GM12872 (cell line): Measurements from ENCODE around the gene P2RY13.

Source experiments
- TF ChIP-seq, protein P1 (sequence below): IDR thresholded peaks from 3 replicates; pipeline ENCODE4 v1.5.1; 2011; ENCODE audit warnings: low read depth, mild to moderate bottlenecking, low read length, moderate library complexity; ENCODE audit not compliant: insufficient read depth

Gene P2RY13

DNA sequence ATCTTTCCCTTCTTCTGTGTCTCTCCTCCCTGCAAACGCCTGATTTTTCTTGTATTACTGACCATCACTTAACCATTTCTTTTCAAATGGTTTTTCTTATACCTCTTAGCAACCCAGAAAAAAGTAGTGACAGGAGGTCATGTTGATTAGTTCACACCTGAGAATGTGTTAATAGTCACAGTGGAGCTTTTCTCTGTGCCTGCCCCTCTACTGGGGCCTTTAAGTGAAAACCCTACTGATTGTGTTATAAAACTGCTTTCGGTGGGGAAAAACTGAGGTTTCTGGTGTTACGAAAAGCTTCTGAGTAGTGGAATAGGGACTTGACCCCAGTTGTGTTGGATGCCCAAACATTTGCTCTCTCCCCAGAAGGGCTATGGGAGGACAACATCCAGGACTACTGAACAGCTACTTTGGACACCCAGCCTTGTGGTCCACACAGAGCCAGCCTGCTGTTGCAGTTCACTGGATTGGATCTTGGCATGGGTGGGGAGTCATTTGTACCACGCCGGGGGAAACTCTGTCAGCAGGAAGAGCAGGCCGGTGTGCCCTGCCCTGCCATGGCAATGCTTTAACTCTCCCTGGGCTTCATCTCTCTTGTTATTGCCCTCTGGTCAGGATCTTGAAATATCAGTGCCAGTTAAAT is 23.1 kb downstream of the P2RY13 start:
- TF ChIP-seq, protein P1, sequence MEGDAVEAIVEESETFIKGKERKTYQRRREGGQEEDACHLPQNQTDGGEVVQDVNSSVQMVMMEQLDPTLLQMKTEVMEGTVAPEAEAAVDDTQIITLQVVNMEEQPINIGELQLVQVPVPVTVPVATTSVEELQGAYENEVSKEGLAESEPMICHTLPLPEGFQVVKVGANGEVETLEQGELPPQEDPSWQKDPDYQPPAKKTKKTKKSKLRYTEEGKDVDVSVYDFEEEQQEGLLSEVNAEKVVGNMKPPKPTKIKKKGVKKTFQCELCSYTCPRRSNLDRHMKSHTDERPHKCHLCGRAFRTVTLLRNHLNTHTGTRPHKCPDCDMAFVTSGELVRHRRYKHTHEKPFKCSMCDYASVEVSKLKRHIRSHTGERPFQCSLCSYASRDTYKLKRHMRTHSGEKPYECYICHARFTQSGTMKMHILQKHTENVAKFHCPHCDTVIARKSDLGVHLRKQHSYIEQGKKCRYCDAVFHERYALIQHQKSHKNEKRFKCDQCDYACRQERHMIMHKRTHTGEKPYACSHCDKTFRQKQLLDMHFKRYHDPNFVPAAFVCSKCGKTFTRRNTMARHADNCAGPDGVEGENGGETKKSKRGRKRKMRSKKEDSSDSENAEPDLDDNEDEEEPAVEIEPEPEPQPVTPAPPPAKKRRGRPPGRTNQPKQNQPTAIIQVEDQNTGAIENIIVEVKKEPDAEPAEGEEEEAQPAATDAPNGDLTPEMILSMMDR = no peak

DNA sequence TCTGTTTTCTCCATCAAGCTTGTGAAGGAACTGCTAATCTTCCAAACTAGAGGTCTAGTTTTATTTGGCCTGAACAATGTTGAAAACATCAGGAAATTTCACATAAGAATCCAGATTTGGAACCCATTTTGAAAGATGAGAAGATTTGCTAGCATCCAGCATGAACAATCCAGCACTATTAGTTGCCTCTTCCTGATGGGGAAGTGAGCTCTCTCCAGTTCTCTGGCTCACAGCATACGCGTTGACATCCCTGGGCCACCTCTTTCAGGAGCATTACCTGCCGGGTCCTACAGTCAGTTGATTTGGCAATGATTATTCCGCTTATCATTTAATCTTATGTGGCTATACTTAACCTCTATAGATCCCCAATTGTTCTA is 23.6 kb downstream of the P2RY13 start:
- TF ChIP-seq, protein P1 = no peak

DNA sequence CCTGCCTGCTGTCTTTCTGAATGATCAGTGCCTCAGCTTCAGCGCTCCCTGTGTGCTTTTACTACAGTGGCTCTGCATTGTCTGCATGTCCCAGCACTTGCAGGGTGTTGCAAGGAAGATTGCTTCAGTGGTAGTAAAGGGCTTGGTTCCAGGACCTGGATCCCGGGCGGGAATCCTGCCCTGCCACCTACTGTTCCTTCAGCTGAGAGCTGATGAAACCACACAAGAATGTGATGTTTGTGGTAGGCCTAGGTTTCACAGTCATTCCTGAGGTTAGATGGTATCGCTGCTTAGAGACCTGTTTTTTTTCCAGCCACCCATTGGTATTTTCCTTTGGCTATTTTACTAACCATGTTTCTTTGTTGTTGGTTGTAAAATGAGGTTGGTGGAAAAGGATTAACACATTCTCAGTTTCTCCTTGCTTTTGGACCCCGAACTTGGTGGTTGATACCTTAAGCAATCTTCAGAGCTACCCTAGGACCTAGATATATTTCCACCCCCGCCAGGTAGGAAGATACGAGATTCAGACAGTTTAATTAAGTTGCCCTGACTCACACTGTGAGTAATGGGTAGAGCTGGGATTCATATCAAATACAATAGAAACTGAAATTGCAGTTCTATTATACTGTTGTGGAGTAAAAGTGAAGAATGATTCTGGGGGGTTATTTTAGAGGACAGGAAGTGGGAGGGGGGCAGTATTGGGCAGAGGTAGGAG is 24.1 kb downstream of the P2RY13 start:
- TF ChIP-seq, protein P1 = no peak

GRCh38 chr3:151303751-151304150 is 25.6 kb downstream of the P2RY13 start:
- TF ChIP-seq, protein P1 = no peak

GRCh38 chr3:151301787-151302186 is 27.6 kb downstream of the P2RY13 start:
- TF ChIP-seq, protein P1 = no peak

DNA sequence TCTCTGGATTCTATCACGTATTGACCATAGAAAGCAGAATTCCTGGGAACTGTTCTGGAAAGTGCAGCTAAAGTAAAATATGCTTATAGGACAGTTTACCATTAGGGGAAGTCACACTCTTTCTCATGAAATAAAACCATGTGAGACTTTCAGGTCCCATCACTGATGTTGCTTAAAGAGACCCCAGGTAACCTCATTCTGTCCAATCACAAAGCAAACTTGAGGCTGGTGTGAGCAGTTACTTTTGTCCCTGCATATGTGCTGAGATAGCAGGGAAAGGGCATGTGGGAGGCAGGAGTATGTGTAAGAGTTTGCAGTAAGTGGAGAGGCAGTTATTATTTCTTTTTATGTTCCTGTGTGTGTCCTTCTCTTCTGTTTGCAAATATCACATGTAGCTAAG is 28.8 kb downstream of the P2RY13 start:
- TF ChIP-seq, protein P1 = no peak

DNA sequence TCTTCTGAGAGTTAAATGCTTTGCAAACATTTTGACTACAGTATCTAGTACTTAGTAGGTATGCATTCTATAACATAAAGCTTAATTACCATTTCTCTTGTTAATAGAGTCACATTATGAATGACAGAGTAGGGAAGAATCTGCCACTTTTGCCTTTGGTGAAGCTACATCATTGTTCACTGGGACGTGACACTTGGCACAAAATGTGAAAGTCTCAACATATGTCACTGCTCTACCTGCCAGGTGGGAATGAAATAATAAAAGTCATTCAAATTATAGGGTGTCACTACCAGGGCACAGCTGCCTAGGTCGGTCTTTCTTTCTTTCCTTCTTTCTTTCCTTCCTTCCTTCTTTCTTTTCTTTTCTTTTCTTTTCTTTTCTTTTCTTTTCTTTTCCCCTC is 30.3 kb downstream of the P2RY13 start:
- TF ChIP-seq, protein P1 = no peak
